ENCODE data around the gene EIF4A2. TPM values are rescaled to one million over a fixed set of nuclear protein-coding genes. Genes with fewer than 3 reads are reported as not detected.

Gene EIF4A2
- total and polyA plus RNA-seq, 11 donors, result 255 to 496 (median 358) TPM

GRCh38 chr3:186832276-186832675 is 48.9 kb downstream of the EIF4A2 start:
- intact Hi-C loops (cut with DNase I), result no loop called here
- Histone ChIP-seq H3K27ac (peak overlapping the region in 1 of 12 donors; percentile 5), H3K4me3 (no peak overlapping the region), H3K27me3 (peaks cover 10 to 59% (median 35%) of the 10 kb centered on the region in 9 donors), H3K9me3 (no peaks in the 10 kb centered on the region), H3K36me3 (no peaks in the 10 kb centered on the region), H3K4me1 (peaks cover 0 to 13% (median 4%) of the 10 kb centered on the region in 12 donors)
- DNase-seq (no peak), ATAC-seq (no peak)
- WGBS, 4 donors, result 79 to 89% (median 86%) methylated on average over 1 of the region's 1 CpG
- TF ChIP-seq POLR2A (IDR thresholded peaks at IDR 0.05), result no peak
- TF ChIP-seq, protein P1, sequence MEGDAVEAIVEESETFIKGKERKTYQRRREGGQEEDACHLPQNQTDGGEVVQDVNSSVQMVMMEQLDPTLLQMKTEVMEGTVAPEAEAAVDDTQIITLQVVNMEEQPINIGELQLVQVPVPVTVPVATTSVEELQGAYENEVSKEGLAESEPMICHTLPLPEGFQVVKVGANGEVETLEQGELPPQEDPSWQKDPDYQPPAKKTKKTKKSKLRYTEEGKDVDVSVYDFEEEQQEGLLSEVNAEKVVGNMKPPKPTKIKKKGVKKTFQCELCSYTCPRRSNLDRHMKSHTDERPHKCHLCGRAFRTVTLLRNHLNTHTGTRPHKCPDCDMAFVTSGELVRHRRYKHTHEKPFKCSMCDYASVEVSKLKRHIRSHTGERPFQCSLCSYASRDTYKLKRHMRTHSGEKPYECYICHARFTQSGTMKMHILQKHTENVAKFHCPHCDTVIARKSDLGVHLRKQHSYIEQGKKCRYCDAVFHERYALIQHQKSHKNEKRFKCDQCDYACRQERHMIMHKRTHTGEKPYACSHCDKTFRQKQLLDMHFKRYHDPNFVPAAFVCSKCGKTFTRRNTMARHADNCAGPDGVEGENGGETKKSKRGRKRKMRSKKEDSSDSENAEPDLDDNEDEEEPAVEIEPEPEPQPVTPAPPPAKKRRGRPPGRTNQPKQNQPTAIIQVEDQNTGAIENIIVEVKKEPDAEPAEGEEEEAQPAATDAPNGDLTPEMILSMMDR (IDR thresholded peaks at IDR 0.05), result no peak

MicroRNAs encoded within 50 kb of the gene (microRNA counts, 767-probe panel; counts per million panel counts)
- 1,472 to 1,593 counts per million in 2 donors for microRNA hsa-miR-1248

Small RNA genes within 50 kb of the gene (microRNA-seq; reads per million reads assigned to microRNA genes)
- 0.60 to 5.4 (median 2.7) reads per million in 4 donors for gene MIR1248

Other genes starting within 250 kb of the EIF4A2 start
- gene CRYGS, start 239.2 kb upstream of the EIF4A2 start, total RNA-seq, result 1 to 10 TPM in 2 of 9 donors, under 1 TPM in 6, not detected in 1; 0.18 to 1.6 (median 0.76) TPM
- gene CRYGS, start 239.2 kb upstream of the EIF4A2 start, polyA plus RNA-seq, result 1 to 10 TPM in 1 of 2 donors, under 1 TPM in 1; 0.32 to 2.7 TPM
- 1 to 10 TPM; 6.2 to 9.8 (median 7.6) TPM for gene TBCCD1, start 216.2 kb upstream of the EIF4A2 start, total RNA-seq
- 10 to 100 TPM in 1 of 2 donors, 1 to 10 TPM in 1; 2.9 to 10.3 TPM for gene TBCCD1, start 216.2 kb upstream of the EIF4A2 start, polyA plus RNA-seq
- gene DNAJB11, start 212.9 kb upstream of the EIF4A2 start, total RNA-seq, result 10 to 100 TPM; 17.3 to 37.7 (median 25.2) TPM
- gene DNAJB11, start 212.9 kb upstream of the EIF4A2 start, polyA plus RNA-seq, result 100 to 1,000 TPM in 1 of 2 donors, 10 to 100 TPM in 1; 33.7 to 151 TPM
- not detected for gene AHSG, start 170.5 kb upstream of the EIF4A2 start, total RNA-seq
- under 1 TPM in 1 of 2 donors, not detected in 1; 0.06 TPM for gene AHSG, start 170.5 kb upstream of the EIF4A2 start, polyA plus RNA-seq
- under 1 TPM in 1 of 9 donors, not detected in 8; 0.14 TPM for gene FETUB, start 143.2 kb upstream of the EIF4A2 start, total RNA-seq
- not detected for gene FETUB, start 143.2 kb upstream of the EIF4A2 start, polyA plus RNA-seq
- not detected for gene HRG, start 117.6 kb upstream of the EIF4A2 start, total RNA-seq
- under 1 TPM in 1 of 2 donors, not detected in 1; 0.04 TPM for gene HRG, start 117.6 kb upstream of the EIF4A2 start, polyA plus RNA-seq
- gene KNG1, start 66.2 kb upstream of the EIF4A2 start, total RNA-seq, result 1 to 10 TPM in 1 of 9 donors, under 1 TPM in 4, not detected in 4; 0.17 to 1.0 (median 0.24) TPM
- under 1 TPM in 1 of 2 donors, not detected in 1; 0.11 TPM for gene KNG1, start 66.2 kb upstream of the EIF4A2 start, polyA plus RNA-seq
- gene RFC4, start 22.9 kb downstream of the EIF4A2 start, total RNA-seq, result 1 to 10 TPM; 4.6 to 9.8 (median 7.9) TPM
- gene RFC4, start 22.9 kb downstream of the EIF4A2 start, polyA plus RNA-seq, result 10 to 100 TPM in 1 of 2 donors, 1 to 10 TPM in 1; 7.2 to 21.0 TPM
- gene ADIPOQ, start 59.1 kb downstream of the EIF4A2 start, total RNA-seq, result 100 to 1,000 TPM in 1 of 9 donors, 10 to 100 TPM in 2, 1 to 10 TPM in 4, under 1 TPM in 2; 0.12 to 113 (median 1.8) TPM
- gene ADIPOQ, start 59.1 kb downstream of the EIF4A2 start, polyA plus RNA-seq, result 10 to 100 TPM in 1 of 2 donors, 1 to 10 TPM in 1; 1.1 to 19.6 TPM
- gene ST6GAL1, start 146.9 kb downstream of the EIF4A2 start, total RNA-seq, result 100 to 1,000 TPM in 1 of 9 donors, 10 to 100 TPM in 8; 56.2 to 120 (median 72.5) TPM
- gene ST6GAL1, start 146.9 kb downstream of the EIF4A2 start, polyA plus RNA-seq, result 10 to 100 TPM; 19.4 to 69.9 TPM